ENCODE data around the gene PSAT1. TPM values are rescaled to one million over a fixed set of nuclear protein-coding genes. Genes with fewer than 3 reads are reported as not detected.
A peak's percentile ranks its signal among the peaks of the same experiment; 100 is the strongest.

The PSAT1 gene
- polyA plus RNA-seq (2013) = 75.3 and 77.9 TPM in 2 replicates

GRCh38 chr9:78296893-78297671 is at the start of gene PSAT1:
Gene PSAT1 (plus strand): TSS chr9:78297125. CDS start chr9:78297211, 86 bp downstream.
- Histone ChIP-seq H3K36me3 (ENCODE audit: control insufficient read depth in 1 of 2, insufficient read depth in 2 of 2, low read length in 2 of 2) (no peaks in the 10 kb centered on the region), H3K27ac (ENCODE audit: low read depth, low read length) (peak within 1 kb of the TSS; percentile 43), H3K14ac (ENCODE audit: low read length) (peak within 1 kb of the TSS; percentile 78), H4K12ac (ENCODE audit: low read depth, low read length) (peak within 1 kb of the TSS; percentile 44), H3K27me3 (ENCODE audit: insufficient read depth, low read length) (no peaks in the 10 kb centered on the region), H3K79me1 (ENCODE audit: low read length) (peaks cover 12% of the 10 kb centered on the region), H3K23ac (ENCODE audit: low read length) (no peak within 1 kb of the TSS), H3K4ac (ENCODE audit: low read depth, low read length) (peak within 1 kb of the TSS; percentile 57), H4K91ac (ENCODE audit: low read depth, low read length) (peak within 1 kb of the TSS; percentile 80), H3K79me2 (ENCODE audit: control insufficient read depth, insufficient read depth, low read length, poor library complexity) (peaks cover 8% of the 10 kb centered on the region), H2AK5ac (ENCODE audit: low read length) (no peak within 1 kb of the TSS), H3K4me2 (ENCODE audit: low read length) (peak within 1 kb of the TSS; percentile 99), H2AFZ (ENCODE audit: insufficient read depth, low read length, poor library complexity) (peak within 1 kb of the TSS; percentile 41), H3K18ac (ENCODE audit: low read length) (peak within 1 kb of the TSS; percentile 67), H3K9me3 (ENCODE audit: insufficient read depth, low read depth, low read length) (no peaks in the 10 kb centered on the region), H4K8ac (ENCODE audit: low read depth, low read length) (peak within 1 kb of the TSS; percentile 75), H2BK5ac (ENCODE audit: low read depth, low read length, poor library complexity) (peak within 1 kb of the TSS; percentile 33), H3K9ac (ENCODE audit: low read length) (peak within 1 kb of the TSS; percentile 67), H2BK12ac (ENCODE audit: low read length) (no peak within 1 kb of the TSS), H3K4me3 (ENCODE audit: low read depth, low read length) (peak within 1 kb of the TSS; percentile 84), H3K4me1 (ENCODE audit: control insufficient read depth in 1 of 2, insufficient read depth in 2 of 2, low read length in 2 of 2) (peaks cover 0 to 9% of the 10 kb centered on the region in 2 experiments), H2BK120ac (ENCODE audit: insufficient read depth, low read length, poor library complexity) (peak within 1 kb of the TSS; percentile 53)
- peak; percentile 93 to 97 for DNase-seq
- whole genome bisulfite sequencing (ENCODE audit: extremely low coverage, insufficient coverage, insufficient read length) = no CpG with 5 or more reads among the region's 76 CpGs

DNA sequence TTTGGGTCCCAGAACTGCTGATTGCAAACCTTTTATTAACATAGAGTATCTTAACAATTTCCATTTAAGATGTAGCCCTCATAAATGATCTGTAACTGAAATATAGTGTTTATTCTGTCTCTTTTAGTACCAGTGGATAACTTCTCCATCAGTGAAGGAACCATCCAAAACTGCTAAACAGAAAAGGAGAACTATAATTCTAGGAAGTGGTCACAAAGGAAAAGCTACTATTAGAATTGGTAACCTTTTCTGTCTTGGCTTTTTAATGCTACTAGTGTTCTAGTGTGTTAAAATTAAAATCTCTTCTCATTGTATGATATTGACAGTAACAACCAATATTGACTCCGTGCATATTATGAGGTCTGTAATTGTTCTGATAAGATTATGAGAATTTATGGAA is 48.3 kb upstream of the PSAT1 start:
- H3K79me1 ChIP-seq (ENCODE audit: low read length) = no peaks in the 10 kb centered on the region
- no peak overlapping the region for H3K18ac ChIP-seq (ENCODE audit: low read length)
- no peak overlapping the region for H4K12ac ChIP-seq (ENCODE audit: low read depth, low read length)
- no peak overlapping the region for H3K14ac ChIP-seq (ENCODE audit: low read length)
- H4K91ac ChIP-seq (ENCODE audit: low read depth, low read length) = no peak overlapping the region
- H3K4me1 ChIP-seq (ENCODE audit: control insufficient read depth in 1 of 2, insufficient read depth in 2 of 2, low read length in 2 of 2) = no peaks in the 10 kb centered on the region
- H3K4ac ChIP-seq (ENCODE audit: low read depth, low read length) = no peak overlapping the region
- no peak overlapping the region for H2AK5ac ChIP-seq (ENCODE audit: low read length)
- H2BK5ac ChIP-seq (ENCODE audit: low read depth, low read length, poor library complexity) = no peak overlapping the region
- DNase-seq = no peak
- H3K9ac ChIP-seq (ENCODE audit: low read length) = no peak overlapping the region
- H2BK120ac ChIP-seq (ENCODE audit: insufficient read depth, low read length, poor library complexity) = no peak overlapping the region
- no peaks in the 10 kb centered on the region for H3K9me3 ChIP-seq (ENCODE audit: insufficient read depth, low read depth, low read length)
- H2BK12ac ChIP-seq (ENCODE audit: low read length) = no peak overlapping the region
- WGBS (ENCODE audit: extremely low coverage, insufficient coverage, insufficient read length) = no CpG with 5 or more reads among the region's 1 CpG
- no peak overlapping the region for H3K4me3 ChIP-seq (ENCODE audit: low read depth, low read length)
- no peaks in the 10 kb centered on the region for H3K79me2 ChIP-seq (ENCODE audit: control insufficient read depth, insufficient read depth, low read length, poor library complexity)
- no peaks in the 10 kb centered on the region for H3K27me3 ChIP-seq (ENCODE audit: insufficient read depth, low read length)
- H3K4me2 ChIP-seq (ENCODE audit: low read length) = no peak overlapping the region
- no peak overlapping the region for H4K8ac ChIP-seq (ENCODE audit: low read depth, low read length)
- H3K23ac ChIP-seq (ENCODE audit: low read length) = no peak overlapping the region
- peaks cover 3% of the 10 kb centered on the region in 2 experiments for H3K36me3 ChIP-seq (ENCODE audit: control insufficient read depth in 1 of 2, insufficient read depth in 2 of 2, low read length in 2 of 2)
- H2AFZ ChIP-seq (ENCODE audit: insufficient read depth, low read length, poor library complexity) = no peak overlapping the region
- no peak overlapping the region for H3K27ac ChIP-seq (ENCODE audit: low read depth, low read length)

DNA sequence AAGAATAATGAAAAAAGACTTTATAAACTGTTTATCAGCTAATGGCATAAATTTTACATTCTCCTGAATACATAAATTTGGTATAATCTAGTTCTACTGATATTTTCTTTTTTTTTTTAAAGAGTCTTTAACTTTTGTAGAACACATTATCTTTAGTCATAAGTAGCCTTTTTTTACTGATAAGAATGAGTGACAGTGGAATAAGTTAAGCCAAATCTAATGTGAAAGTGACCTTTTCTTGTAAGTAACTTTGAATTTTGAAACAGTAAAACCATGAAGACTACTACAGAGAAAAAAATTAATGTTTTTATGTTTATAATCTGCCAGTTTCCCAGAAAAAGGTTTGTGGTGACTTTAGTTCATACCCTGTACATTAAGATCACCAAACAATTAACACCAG is 47.4 kb upstream of the PSAT1 start:
- Histone ChIP-seq H3K9ac (ENCODE audit: low read length) (no peak overlapping the region), H2BK120ac (ENCODE audit: insufficient read depth, low read length, poor library complexity) (no peak overlapping the region), H2BK12ac (ENCODE audit: low read length) (no peak overlapping the region), H3K4me1 (ENCODE audit: control insufficient read depth in 1 of 2, insufficient read depth in 2 of 2, low read length in 2 of 2) (no peaks in the 10 kb centered on the region), H3K4me2 (ENCODE audit: low read length) (no peak overlapping the region), H3K14ac (ENCODE audit: low read length) (no peak overlapping the region), H3K36me3 (ENCODE audit: control insufficient read depth in 1 of 2, insufficient read depth in 2 of 2, low read length in 2 of 2) (no peaks in the 10 kb centered on the region), H3K79me1 (ENCODE audit: low read length) (no peaks in the 10 kb centered on the region), H3K4me3 (ENCODE audit: low read depth, low read length) (no peak overlapping the region), H3K4ac (ENCODE audit: low read depth, low read length) (no peak overlapping the region), H3K18ac (ENCODE audit: low read length) (no peak overlapping the region), H3K27ac (ENCODE audit: low read depth, low read length) (no peak overlapping the region), H3K23ac (ENCODE audit: low read length) (no peak overlapping the region), H2BK5ac (ENCODE audit: low read depth, low read length, poor library complexity) (no peak overlapping the region), H3K79me2 (ENCODE audit: control insufficient read depth, insufficient read depth, low read length, poor library complexity) (no peaks in the 10 kb centered on the region), H2AFZ (ENCODE audit: insufficient read depth, low read length, poor library complexity) (no peak overlapping the region), H2AK5ac (ENCODE audit: low read length) (no peak overlapping the region), H3K27me3 (ENCODE audit: insufficient read depth, low read length) (no peaks in the 10 kb centered on the region), H4K8ac (ENCODE audit: low read depth, low read length) (no peak overlapping the region), H3K9me3 (ENCODE audit: insufficient read depth, low read depth, low read length) (no peaks in the 10 kb centered on the region), H4K91ac (ENCODE audit: low read depth, low read length) (no peak overlapping the region), H4K12ac (ENCODE audit: low read depth, low read length) (no peak overlapping the region)
- no peak for DNase-seq

DNA sequence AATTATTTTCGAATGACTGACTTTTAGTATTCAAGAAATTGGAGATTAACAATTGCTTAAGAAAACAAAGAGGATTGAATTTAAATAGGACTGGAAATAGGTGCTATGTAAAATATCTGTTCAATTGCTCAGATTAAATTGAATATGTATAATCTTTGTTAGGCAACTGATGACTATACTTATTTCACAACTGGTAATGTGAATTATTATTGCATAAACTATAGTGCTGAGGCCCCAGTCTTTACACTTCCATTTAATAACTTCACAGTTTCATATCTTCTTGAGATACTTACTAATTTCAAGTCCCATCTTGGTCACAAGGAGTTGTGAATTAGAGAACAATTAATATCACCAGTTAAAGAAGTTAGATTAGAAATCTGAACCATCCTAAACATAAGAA is 44.3 kb upstream of the PSAT1 start:
- Histone ChIP-seq H3K4me2 (ENCODE audit: low read length) (no peak overlapping the region), H2BK12ac (ENCODE audit: low read length) (no peak overlapping the region), H2AFZ (ENCODE audit: insufficient read depth, low read length, poor library complexity) (no peak overlapping the region), H2AK5ac (ENCODE audit: low read length) (no peak overlapping the region), H3K23ac (ENCODE audit: low read length) (no peak overlapping the region), H2BK5ac (ENCODE audit: low read depth, low read length, poor library complexity) (no peak overlapping the region), H4K91ac (ENCODE audit: low read depth, low read length) (no peak overlapping the region), H3K27ac (ENCODE audit: low read depth, low read length) (no peak overlapping the region), H4K8ac (ENCODE audit: low read depth, low read length) (no peak overlapping the region), H3K4ac (ENCODE audit: low read depth, low read length) (no peak overlapping the region), H2BK120ac (ENCODE audit: insufficient read depth, low read length, poor library complexity) (no peak overlapping the region), H3K4me3 (ENCODE audit: low read depth, low read length) (no peak overlapping the region), H3K27me3 (ENCODE audit: insufficient read depth, low read length) (no peaks in the 10 kb centered on the region), H3K4me1 (ENCODE audit: control insufficient read depth in 1 of 2, insufficient read depth in 2 of 2, low read length in 2 of 2) (no peaks in the 10 kb centered on the region), H3K9ac (ENCODE audit: low read length) (no peak overlapping the region), H3K36me3 (ENCODE audit: control insufficient read depth in 1 of 2, insufficient read depth in 2 of 2, low read length in 2 of 2) (peaks cover 2% of the 10 kb centered on the region in 2 experiments), H3K79me2 (ENCODE audit: control insufficient read depth, insufficient read depth, low read length, poor library complexity) (no peaks in the 10 kb centered on the region), H3K18ac (ENCODE audit: low read length) (no peak overlapping the region), H3K14ac (ENCODE audit: low read length) (no peak overlapping the region), H3K9me3 (ENCODE audit: insufficient read depth, low read depth, low read length) (no peaks in the 10 kb centered on the region), H4K12ac (ENCODE audit: low read depth, low read length) (no peak overlapping the region), H3K79me1 (ENCODE audit: low read length) (no peaks in the 10 kb centered on the region)
- WGBS (ENCODE audit: extremely low coverage, insufficient coverage, insufficient read length) = no CpG with 5 or more reads among the region's 1 CpG
- no peak for DNase-seq
